Cortex of kidney (tissue), 1 donor: Measurements from ENCODE around the gene KLHL28.

ENCODE experiments used
- DNase-seq: peaks from one replicate; lab custom pipeline; 2025; lab: John Stamatoyannopoulos, UW

Gene KLHL28, protein sequence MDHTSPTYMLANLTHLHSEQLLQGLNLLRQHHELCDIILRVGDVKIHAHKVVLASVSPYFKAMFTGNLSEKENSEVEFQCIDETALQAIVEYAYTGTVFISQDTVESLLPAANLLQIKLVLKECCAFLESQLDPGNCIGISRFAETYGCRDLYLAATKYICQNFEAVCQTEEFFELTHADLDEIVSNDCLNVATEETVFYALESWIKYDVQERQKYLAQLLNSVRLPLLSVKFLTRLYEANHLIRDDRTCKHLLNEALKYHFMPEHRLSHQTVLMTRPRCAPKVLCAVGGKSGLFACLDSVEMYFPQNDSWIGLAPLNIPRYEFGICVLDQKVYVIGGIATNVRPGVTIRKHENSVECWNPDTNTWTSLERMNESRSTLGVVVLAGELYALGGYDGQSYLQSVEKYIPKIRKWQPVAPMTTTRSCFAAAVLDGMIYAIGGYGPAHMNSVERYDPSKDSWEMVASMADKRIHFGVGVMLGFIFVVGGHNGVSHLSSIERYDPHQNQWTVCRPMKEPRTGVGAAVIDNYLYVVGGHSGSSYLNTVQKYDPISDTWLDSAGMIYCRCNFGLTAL

DNA sequence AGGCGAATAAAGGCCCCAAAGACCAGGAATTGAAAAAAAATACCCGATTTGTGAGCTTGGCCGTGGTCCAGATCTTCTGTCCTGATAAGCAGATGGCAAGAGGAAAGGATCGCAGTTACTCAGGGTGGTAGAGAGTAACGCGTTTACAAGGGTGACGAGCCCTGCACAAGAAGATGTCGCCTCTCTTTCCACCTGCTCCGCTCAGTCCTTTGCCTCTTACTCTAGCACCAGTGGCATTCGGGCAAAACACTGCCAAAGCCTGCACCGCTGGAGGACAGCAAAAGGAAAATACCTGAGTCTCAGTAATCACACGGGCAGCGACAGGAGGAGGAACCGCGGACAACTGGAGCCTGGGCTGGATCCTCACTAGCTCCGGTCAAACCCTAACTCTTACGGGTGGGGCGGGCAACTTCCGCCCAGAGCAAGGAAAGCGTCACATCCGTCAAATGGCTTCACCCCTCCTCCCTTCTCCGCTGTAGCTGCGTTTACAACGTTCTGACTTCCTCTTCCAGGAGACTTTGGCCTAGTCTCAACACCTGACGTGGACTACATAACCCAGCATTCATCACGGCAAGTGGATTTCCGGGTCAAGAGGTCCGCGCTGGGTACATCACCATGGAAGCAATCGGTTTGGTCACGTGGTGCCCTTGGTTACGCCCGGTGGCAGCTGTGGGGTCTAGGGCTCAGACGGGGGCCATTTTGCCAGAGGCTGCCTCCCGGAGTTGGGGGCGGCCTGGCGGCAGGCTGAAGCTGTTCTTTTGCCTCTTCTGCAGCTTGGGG, at the start of gene KLHL28, which contains the start of gene TOGARAM1:
TSS of gene KLHL28 (minus strand) at position 394 of the 780 bp plus-strand sequence. CDS start 16,019 bp downstream, outside the sequence.
TSS of gene TOGARAM1 (plus strand) at position 637 of the 780 bp plus-strand sequence. CDS start 232 bp downstream, outside the sequence.
- no peak for DNase-seq

DNA sequence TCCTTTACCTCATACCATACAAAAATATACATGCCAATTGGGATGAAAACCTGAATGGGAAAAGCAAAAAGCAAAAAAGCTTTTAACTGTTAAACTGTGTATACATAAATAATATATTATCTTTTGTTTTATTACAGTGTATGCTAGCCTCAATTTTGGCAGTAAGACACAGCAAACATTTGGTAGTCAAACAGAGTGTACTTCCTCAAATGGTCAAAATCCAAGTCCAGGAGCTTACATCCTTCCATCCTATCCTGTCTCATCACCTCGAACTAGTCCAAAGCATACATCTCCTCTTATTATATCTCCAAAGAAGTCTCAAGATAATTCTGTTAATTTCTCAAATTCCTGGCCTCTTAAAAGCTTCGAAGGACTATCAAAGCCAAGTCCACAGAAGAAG, 42.2 kb upstream of the KLHL28 start:
- DNase-seq: no peak

DNA sequence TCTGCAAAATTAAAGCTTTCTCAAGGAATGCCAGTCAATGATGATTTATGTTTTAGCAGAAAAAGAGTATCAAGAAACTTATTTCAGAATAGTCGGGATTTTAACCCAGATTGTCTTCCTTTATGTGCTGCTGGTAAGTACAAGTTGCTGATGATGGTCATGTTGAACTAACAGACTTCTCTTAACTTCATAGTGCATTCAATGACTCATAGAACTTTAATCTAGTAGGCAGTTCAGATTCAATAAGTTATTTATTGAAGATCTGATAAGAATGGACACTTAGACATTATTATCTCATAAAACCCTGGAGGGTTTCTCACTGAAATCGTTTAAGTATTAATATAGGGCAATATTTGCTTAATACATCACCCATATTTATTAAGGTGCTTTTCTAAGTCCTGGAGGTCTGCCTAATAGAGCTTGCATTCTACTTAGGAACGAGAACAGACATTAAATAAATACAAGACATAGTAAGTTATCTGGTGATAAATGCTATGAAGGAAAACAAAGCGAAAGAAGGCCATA, 34.1 kb upstream of the KLHL28 start:
- no peak for DNase-seq

DNA sequence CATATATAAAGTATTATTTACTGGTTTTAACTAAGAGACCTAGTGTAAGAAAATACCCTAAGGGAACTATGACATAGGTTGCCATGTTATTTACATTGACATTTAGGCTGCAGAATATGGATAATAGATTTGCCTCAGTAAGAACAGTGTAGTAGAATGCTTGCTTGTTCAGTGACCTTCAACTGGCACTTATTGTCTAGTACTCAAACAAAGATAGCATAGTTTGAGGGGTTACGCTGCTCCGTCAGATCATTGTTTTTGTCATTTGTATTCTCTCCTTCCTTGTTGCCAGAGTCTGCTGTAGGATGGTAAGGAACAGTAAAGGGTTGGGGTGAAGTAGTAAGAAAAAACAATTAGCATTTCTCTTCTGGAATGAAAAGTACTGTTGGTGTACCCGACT, 33.4 kb upstream of the KLHL28 start:
- no peak for DNase-seq

DNA sequence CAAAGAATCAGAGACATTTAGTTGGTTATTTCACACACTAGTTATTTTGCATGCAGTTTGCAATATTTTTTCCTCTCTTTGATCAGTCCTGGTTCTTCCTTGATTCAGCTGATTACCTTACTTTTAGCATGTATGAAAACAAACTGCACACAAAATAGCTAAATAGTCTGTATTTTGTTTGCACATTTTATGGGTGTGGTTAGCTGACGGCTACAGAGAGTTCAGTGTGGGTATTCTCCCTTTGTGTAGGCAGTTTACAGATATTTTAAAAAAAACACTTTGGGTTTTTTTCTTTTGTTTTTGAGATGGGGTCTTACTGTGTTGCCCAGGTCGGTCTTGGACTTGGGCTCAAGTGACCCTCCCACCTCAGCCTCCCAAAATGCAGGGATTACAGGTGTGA, 28.8 kb upstream of the KLHL28 start:
- no peak for DNase-seq

DNA sequence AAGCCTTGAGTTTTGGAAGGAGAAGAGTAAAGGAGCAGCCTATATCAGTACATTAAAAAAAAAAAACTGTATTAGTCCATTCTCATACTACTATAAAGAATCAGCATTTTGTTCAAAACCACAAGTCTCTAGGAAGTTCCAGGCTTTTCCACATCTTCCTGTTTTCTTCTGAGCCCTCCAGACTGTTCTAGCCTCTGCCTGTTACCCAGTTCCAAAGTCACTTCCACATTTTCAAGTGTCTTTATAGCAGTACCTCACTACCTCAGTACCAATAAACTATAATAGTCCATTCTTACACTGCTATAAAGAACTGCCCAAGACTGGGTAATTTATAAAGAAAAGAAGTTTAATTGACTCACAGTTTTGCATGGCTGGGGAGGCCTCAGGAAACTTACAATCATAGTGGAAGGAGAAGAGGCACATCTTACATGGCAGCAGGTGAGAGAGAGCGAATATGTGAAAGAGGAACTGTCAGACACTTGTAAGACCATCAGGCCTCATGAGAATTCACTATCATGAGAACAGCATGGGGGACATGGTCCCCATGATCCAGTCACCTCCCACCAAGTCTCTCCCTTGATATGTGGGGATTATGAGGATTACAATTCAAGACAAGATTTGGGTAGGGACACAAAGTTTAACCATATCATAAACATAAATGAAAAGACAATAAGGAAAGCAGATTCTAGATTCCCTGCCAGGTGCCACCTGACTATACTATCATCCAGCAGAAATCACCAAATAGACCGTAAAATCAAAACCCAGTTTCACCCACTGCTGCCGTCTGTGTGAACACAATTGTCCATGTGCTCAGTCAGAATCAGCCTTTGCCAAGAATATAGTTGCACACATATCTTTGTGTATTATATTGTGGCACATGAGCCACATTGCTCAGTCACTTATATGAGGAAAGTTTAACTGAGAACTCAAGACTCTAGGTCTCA, 28.0 kb upstream of the KLHL28 start:
- DNase-seq: no peak

DNA sequence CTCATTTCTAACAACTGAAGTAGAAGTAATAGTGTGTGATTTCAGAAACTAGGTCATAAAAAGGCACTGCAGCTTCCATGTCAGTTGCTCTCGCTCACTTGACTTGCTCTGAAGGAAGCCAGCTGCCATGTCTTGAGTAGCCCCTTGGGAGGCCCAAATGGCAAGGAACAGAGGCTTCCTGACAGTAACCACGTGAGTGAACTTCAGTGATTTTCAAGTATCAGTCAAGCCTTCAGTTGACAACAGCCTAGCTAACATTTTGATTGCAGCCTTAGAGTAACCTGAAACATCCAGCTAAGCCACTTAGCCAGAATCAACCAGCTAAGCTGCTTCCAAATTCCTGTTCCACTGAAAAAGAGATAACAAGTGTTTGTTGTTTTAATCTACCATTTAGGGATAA, 26.9 kb upstream of the KLHL28 start:
- DNase-seq: no peak

DNA sequence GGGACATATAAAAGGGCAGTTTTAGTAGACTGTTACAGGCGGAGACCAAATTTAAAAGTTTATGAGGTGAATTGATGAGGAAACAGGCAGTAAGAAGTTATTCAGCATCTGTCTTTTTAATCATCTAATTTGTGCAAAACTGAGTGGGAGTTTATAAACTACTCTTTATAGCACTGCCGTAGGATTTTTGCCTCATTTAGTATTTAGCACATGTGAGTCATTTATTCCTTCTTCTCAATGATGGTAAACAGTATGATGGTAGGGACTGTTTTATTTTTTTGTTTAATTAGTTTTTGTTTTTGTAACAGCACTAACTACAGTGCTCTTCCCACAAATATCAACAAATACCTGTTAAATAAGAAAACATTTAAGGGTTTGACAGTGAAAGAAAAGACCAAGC, 20.8 kb upstream of the KLHL28 start:
- DNase-seq: no peak

DNA sequence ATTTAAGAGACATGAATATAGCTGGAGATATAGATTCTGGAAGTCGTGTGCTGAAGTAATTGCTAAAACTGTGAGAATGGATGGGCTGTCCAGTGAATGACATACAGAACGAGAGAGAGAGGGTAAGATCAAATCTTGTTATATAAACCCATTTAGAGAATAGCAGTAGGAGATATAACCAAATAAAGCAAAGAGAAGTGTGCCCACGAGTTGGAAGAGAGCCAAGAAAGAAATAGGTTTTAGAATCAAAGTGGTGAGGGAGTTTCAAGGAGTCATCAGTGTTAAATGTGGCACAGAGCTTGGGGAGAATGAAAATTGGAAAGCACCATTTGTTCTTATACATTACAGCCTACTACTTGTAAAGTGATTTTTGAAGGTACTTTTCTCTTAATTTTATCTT, 19.5 kb upstream of the KLHL28 start:
- no peak for DNase-seq

DNA sequence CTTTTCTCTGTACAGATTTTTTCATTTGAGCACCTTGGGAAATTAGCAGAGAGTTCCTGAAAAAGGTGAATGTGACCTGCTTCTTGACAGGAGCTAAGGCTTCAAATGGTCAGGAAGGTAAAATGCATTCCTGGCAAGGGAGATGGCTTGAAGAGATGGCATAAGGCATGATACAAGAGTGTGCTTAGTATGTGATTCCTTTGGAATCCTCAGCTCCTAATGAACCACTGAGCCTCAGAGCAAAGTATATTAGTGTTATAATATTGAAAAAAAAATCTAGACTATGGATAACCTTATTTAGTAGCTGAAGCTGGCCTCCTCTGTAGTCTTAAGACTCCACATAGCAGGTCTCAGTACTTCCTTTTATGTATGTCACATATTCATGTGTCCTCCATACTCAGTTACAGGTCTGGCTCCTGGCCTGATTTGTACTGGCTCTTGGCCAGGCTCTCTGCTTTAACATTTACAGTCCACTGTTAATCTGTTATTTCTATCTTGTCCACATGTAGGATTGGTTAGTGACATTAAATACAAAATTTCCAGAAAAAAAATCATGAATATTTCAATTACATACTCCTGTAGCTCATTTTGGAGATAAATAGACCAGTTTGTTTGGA, 18.1 kb upstream of the KLHL28 start:
- DNase-seq: no peak

DNA sequence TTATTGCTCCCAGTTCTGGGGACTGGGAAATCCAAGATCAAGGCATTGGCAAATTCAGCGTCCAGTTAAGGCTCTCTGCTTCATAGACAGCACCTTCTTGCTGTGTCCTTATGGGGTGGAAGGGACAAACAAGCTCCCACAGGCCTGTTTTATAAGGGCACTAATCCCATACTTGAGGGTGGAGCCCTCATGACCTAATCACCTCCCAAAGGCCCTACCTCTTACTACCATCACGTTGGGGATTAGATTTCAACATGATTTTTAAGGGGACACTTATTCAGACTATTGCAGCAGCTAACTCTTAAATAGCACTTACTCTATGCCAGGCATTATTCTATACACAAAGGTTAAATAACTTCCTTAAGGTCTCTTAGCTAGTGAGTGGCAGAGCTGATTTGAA, 17.5 kb upstream of the KLHL28 start:
- no peak for DNase-seq

DNA sequence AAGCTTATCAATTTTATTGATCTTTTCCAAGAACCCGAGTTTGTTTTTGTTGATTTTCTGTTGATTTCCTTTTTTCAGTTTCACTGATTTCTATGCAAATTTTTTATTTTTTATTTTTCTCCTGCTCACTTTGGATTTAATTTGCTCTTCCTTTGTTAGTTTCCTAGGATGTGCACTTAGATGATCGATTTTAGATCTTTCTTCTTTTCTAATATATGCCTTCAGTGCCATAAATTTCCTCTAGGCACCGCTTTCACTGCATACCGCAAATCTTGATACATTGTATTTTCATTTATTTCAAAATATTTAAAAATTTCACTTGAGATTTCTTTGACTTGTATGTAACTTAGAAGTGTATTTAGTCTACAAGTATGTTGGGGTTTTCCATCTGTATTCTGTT, 9.7 kb upstream of the KLHL28 start:
- no peak for DNase-seq

DNA sequence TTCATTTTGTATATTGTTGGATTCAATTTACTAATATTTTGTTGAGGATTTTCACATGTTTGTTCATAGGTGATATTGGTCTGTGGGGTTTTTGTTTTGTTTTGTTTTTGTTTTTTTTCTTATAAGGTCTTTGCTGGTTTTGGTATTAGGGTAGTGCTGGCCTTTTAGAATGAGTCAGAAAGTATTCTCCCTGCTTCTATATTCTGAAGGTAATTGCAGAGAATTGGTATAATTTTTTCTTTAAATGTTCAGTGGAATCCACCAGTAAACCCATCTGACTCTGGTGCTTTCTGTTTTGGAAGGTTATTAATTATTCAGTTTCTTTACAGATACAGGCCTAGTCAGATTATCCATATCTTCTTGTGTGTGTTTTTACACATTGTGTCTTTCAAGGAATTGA, 9.2 kb upstream of the KLHL28 start:
- no peak for DNase-seq

DNA sequence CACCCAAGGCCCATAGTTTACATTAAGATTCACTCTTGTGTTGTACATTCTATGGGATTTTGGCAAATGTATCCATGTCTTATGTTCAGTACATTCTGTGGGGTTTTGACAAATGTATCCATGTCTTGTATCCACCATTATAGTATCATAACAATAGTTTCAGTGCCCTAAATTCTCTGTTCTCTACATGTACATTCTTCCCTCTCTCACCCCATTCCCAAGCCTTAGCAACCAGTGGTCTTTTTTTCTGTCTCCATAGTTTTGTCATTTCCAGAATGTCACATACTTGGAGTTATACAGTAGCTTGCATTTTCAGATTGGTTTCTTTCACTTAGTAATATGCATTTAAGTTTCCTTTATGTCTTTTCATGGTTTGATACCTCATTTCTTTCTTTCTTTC, 7.0 kb upstream of the KLHL28 start:
- no peak for DNase-seq

DNA sequence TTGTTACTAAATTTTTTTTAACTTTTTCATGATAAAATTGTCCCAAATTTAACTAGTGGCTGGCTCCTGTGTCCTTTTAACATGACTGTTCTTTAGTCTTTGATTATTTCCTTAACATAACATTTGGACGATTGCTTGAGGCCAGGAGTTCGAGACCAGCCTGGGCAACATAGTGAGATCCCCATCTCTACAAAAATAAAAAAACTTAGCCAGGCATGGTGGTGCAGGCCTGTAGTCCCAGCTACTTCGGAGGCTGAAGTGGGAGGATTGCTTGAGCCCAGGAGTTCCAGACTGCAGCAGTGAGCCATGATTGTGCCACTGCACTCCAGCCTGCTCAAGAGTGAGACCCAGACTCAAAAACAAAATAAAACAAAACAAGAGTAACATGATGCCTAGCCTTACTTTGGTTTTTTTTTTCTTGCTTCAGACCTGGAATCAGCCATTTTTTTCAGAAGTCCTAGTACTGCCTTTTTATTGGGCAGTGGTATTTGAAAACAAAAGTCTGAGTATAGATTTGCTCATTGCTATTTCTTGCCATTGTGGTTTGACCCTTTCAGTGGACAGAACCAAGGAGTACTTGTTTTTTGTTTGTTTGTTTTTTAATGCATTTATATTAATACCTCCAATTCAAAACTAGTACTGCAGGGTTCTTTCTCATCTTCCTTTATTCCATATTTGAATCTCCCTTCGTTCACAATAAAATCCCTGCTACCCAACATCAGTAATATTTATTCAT, 5.0 kb upstream of the KLHL28 start:
- no peak for DNase-seq

DNA sequence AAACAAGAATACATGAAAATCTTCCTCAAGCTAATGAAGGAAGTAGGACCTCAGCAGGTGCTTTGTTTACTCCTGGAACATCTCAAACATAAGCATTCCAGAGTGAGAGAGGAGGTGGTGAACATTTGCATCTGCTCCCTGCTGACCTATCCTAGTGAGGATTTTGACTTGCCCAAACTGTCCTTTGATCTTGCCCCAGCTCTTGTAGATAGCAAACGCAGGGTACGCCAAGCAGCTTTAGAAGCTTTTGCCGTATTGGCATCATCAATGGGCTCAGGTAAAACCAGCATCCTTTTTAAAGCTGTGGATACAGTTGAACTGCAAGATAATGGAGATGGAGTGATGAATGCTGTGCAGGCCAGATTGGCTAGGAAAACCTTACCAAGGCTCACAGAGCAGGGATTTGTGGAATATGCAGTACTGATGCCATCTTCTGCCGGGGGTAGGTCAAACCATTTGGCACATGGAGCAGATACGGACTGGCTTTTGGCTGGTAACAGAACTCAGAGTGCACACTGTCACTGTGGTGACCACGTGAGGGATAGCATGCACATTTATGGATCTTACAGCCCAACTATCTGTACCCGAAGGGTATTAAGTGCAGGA, 2.1 kb upstream of the KLHL28 start:
- no peak for DNase-seq

DNA sequence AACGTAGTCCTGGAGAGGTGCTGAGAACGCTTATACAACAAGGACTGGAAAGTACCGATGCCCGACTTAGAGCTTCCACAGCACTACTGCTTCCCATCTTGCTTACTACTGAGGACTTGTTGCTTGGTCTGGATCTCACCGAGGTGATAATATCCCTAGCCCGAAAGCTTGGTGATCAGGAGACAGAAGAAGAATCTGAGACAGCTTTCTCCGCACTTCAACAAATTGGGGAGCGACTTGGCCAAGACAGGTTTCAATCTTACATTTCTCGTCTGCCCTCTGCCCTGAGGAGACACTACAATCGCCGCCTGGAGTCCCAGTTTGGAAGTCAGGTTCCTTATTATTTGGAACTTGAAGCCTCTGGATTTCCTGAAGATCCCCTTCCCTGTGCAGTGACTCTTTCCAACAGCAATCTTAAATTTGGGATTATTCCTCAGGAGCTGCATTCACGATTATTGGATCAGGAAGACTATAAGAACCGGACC, 1.3 kb upstream of the KLHL28 start:
- DNase-seq: no peak

DNA sequence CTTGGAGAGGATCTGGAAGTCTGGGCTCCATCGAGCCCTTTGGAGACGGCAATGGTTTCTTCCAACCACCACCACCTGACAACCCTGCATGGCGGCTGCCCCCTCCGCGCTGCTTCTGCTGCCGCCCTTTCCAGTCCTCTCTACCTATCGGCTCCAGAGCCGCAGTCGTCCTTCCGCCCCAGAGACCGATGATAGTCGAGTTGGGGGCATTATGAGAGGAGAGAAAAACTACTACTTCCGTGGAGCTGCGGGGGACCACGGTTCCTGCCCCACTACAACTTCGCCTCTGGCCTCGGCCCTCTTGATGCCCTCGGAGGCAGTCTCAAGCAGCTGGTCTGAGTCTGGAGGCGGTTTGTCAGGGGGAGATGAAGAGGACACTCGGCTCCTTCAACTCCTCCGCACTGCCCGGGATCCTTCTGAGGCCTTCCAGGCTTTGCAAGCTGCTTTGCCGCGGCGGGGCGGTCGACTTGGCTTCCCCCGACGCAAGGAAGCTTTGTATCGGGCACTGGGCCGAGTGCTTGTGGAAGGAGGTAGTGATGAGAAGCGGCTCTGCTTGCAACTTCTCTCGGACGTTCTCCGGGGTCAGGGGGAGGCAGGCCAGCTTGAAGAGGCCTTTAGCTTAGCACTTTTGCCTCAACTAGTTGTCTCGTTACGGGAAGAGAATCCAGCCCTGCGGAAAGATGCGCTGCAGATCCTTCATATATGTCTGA, 742 bp upstream of the KLHL28 start:
- no peak for DNase-seq

DNA sequence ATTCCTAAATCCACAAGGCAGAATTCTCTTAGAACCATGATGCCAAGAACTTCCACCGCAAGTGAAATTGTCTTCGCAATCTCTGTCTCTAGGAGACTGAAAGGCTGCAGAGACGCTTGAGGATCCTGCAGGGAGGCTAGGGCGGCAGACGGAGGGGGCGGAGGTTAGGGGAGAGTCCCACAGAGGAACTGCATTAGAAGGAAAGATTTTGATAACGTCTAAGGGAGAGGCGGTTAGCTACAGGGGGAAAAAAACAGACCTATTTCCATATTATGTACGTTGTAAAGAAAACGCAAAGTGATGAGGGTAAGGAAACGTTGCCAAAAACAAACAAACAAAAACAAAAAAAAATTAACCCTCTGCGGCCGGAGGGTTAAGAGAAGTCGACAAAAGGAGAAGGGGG, 595 bp downstream of the KLHL28 start:
- DNase-seq: no peak
